Breast epithelium (tissue), 4 donors: ENCODE results near the gene AARS2. TPM values are rescaled to one million over a fixed set of nuclear protein-coding genes. Genes with fewer than 3 reads are reported as not detected.

Experiments used
- DNase-seq, 2 donors: peaks; one replicate each; pipeline ENCODE4 v3.0.0-alpha.2; 2019; ENCODE audit warnings: low spot score in 2 of 2
- H3K27ac ChIP-seq, 2 donors: fragments of 200-600 bp; sonication (generic) in 1 of 2; one replicate each; pipeline ENCODE4 v1.5.1; 2016 to 2019; ENCODE audit warnings: mild to moderate bottlenecking in 1 of 2
- H3K27me3 ChIP-seq, 2 donors: fragments of 200-600 bp; sonication (generic) in 1 of 2; one replicate each; pipeline versions ENCODE4 v1.5.1 to v1.6.0; 2017 to 2019; ENCODE audit warnings: control low read depth in 1 of 2, mild to moderate bottlenecking in 1 of 2
- H3K36me3 ChIP-seq: fragments of 200-600 bp; one replicate; pipeline ENCODE4 v1.5.1; 2019
- H3K4me1 ChIP-seq, 2 donors: fragments of 200-600 bp; sonication (generic); one replicate each; pipeline ENCODE4 v1.5.1; 2016 to 2019; ENCODE audit warnings: control low read depth in 1 of 2
- H3K4me3 ChIP-seq, 3 donors: fragments of 200-600 bp; sonication (generic); 1 replicate in 2 of 3; 2 replicates in 1 of 3; pipeline ENCODE4 v1.5.1; 2016 to 2019; ENCODE audit warnings: mild to moderate bottlenecking in 3 of 3, moderate library complexity in 2 of 3
- H3K9me3 ChIP-seq, 2 donors: fragments of 200-600 bp; sonication (generic) in 1 of 2; one replicate each; pipeline ENCODE4 v1.5.1; 2016 to 2019; ENCODE audit warnings: control low read depth in 1 of 2
- CTCF ChIP-seq, 3 donors: fragments of 450-650 bp; IDR thresholded peaks; one replicate each; pipeline ENCODE4 v1.5.1; 2016 to 2017; ENCODE audit warnings: antibody characterized with exemption in 3 of 3, mild to moderate bottlenecking in 3 of 3, moderate library complexity in 3 of 3
- POLR2A ChIP-seq: fragments of 450-650 bp; IDR thresholded peaks from one replicate; pipeline ENCODE4 v1.6.1; 2016; ENCODE audit warnings: antibody characterized with exemption, mild to moderate bottlenecking, moderate library complexity
- POLR2AphosphoS5 ChIP-seq, 3 donors: sonication (generic); formaldehyde crosslinking; IDR thresholded peaks; one replicate each; pipeline ENCODE4 v1.6.1; 2017; ENCODE audit warnings: antibody characterized with exemption in 3 of 3
- intact Hi-C: fragments of 100-400 bp; cut with DNase I; formaldehyde crosslinking; loops from one replicate; pipeline ENCODE4 v1.15.1; 2023; ENCODE audit warnings: low total_unique reads
- total RNA-seq, 3 donors: library from RNA; depleted of rRNA; stranded (reverse); fragments of >200 nt; gene quantifications; one replicate each; pipeline ENCODE4 v1.1.0, GENCODE V29; 2016

AARS2 gene
- total RNA-seq, 3 donors from 2014 or later, result 6.9 to 16.5 (median 12.8) TPM

- Histone ChIP-seq H3K36me3 (no peaks in the 10 kb centered on the region), H3K9me3 (no peaks in the 10 kb centered on the region), H3K27me3 (peaks cover 0 to 50% of the 10 kb centered on the region in 2 donors), H3K4me3 (no peak overlapping the region), H3K4me1 (peaks cover 0 to 5% of the 10 kb centered on the region in 2 donors), H3K27ac (no peak overlapping the region)
- DNase-seq, result no peak
- intact Hi-C loops, result no loop called here
- no peak for TF ChIP-seq POLR2A
- no peak for TF ChIP-seq POLR2AphosphoS5 (IDR thresholded peaks at IDR 0.05)
- TF ChIP-seq CTCF (IDR thresholded peaks at IDR 0.05), result no peak
Measured at GRCh38 chr6:44294832-44295791, 18.0 kb downstream of the AARS2 start.

- Histone ChIP-seq H3K36me3 (no peaks in the 10 kb centered on the region), H3K9me3 (no peaks in the 10 kb centered on the region), H3K27me3 (peaks cover 0 to 65% of the 10 kb centered on the region in 2 donors), H3K4me1 (peaks cover 0 to 5% of the 10 kb centered on the region in 2 donors), H3K27ac (no peak overlapping the region), H3K4me3 (no peak overlapping the region)
- no peak for TF ChIP-seq POLR2A
- TF ChIP-seq CTCF (IDR thresholded peaks at IDR 0.05), result no peak
- TF ChIP-seq POLR2AphosphoS5 (IDR thresholded peaks at IDR 0.05), result no peak
- intact Hi-C loops, result no loop called here
- no peak for DNase-seq
Measured at GRCh38 chr6:44292661-44293365, 20.3 kb downstream of the AARS2 start.

GRCh38 chr6:44291841-44292240 is 21.3 kb downstream of the AARS2 start:
- Histone ChIP-seq H3K9me3 (no peaks in the 10 kb centered on the region), H3K27me3 (peaks cover 0 to 62% of the 10 kb centered on the region in 2 donors), H3K4me3 (no peak overlapping the region), H3K4me1 (no peaks in the 10 kb centered on the region), H3K36me3 (no peaks in the 10 kb centered on the region), H3K27ac (no peak overlapping the region)
- intact Hi-C loops, result no loop called here
- TF ChIP-seq POLR2A, result no peak
- no peak for TF ChIP-seq POLR2AphosphoS5 (IDR thresholded peaks at IDR 0.05)
- no peak for TF ChIP-seq CTCF (IDR thresholded peaks at IDR 0.05)
- DNase-seq, result no peak

- no peak for TF ChIP-seq POLR2A
- TF ChIP-seq POLR2AphosphoS5 (IDR thresholded peaks at IDR 0.05), result no peak
- TF ChIP-seq CTCF (IDR thresholded peaks at IDR 0.05), result no peak
- H3K4me1 ChIP-seq, result no peaks in the 10 kb centered on the region
- intact Hi-C loops, result no loop called here
Measured at GRCh38 chr6:44289726-44290260, 23.4 kb downstream of the AARS2 start.

More at GRCh38 chr6:44289726-44290260, 23.4 kb downstream of the AARS2 start:
- no peaks in the 10 kb centered on the region for H3K9me3 ChIP-seq
- no peak overlapping the region for H3K4me3 ChIP-seq
- H3K27ac ChIP-seq, result no peak overlapping the region
- H3K27me3 ChIP-seq, result peaks cover 0 to 43% of the 10 kb centered on the region in 2 donors
- DNase-seq, result no peak
- no peaks in the 10 kb centered on the region for H3K36me3 ChIP-seq
